Mesothelial cell of epicardium (in vitro differentiated cells): ENCODE measurements around the gene ATP1B3. TPM values are rescaled to one million over a fixed set of nuclear protein-coding genes. Genes with fewer than 3 reads are reported as not detected.
"Not testable (repeated sequence)": the region's sequence is repeated elsewhere in the genome, so short reads cannot be mapped to it uniquely, and the experiment has no call there.

ENCODE experiments used
- DNase-seq, 2 experiments: peaks; one replicate each; pipeline ENCODE4 v3.0.0; 2021; ENCODE audit warnings: low spot score in 2 of 2; ENCODE audit not compliant: unreplicated experiment in 2 of 2
- H3K27ac Mint-ChIP-seq: 2 replicates; pipeline ENCODE4 v1.8.0; 2021; ENCODE audit warnings: mixed read lengths
- H3K27me3 Mint-ChIP-seq: 2 replicates; pipeline ENCODE4 v1.8.0; 2021; ENCODE audit warnings: low read depth, mixed read lengths
- H3K36me3 Mint-ChIP-seq: 2 replicates; pipeline ENCODE4 v1.8.0; 2021; ENCODE audit warnings: mixed read lengths
- H3K4me1 Mint-ChIP-seq: 2 replicates; pipeline ENCODE4 v1.8.0; 2021; ENCODE audit warnings: mixed read lengths
- H3K4me3 Mint-ChIP-seq: 2 replicates; pipeline ENCODE4 v1.8.0; 2021; ENCODE audit warnings: mild to moderate bottlenecking, moderate library complexity, mixed read lengths
- H3K9me3 Mint-ChIP-seq: 2 replicates; pipeline ENCODE4 v1.8.0; 2021; ENCODE audit warnings: mixed read lengths
- total RNA-seq: library from RNA; stranded (reverse); gene quantifications from 3 replicates; pipeline ENCODE4 v1.2.1, GENCODE V29; 2021
- TF ChIP-seq, protein P1 (sequence below): fragments of 200-600 bp; sonication (generic); IDR thresholded peaks from one replicate; pipeline ENCODE4 v1.5.0; 2021; ENCODE audit warnings: antibody characterized with exemption; ENCODE audit not compliant: unreplicated experiment

ATP1B3 gene
- total RNA-seq, 1 donor from 2014 or later, result 154 TPM

DNA sequence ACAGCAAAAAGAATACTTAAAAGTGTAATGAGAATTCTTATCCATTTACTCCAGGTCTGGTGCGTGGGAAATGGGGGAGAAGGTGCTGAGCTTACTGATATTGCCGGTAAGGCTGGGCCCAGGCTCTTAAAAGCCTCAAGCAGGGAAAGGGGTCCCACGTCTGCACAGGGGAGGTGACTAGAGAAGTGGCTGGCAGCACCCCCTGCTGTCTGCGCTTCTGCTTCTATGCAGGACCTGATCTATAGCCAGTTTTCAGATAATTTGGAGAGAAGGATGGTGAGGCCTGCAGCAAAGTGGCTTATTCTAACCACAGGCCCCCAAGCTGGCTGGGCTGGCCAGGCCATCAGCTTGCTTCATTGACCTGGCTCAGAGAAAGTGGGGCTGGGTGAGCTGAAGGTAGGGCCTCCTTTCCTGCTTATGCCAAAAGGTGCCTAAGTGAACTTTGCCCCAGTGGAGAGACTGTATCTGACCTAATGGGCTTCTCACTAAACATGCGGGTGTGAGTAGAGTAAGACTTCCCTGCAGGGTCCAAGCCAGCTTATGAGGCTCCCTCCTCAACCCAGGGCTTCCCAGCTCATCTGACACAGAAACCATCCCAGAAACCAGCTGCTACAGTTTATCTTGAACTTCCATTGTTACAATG is 30.9 kb upstream of the ATP1B3 start:
- no peaks in the 10 kb centered on the region for H3K27me3 Mint-ChIP-seq
- no peak for DNase-seq
- TF ChIP-seq, protein P1, sequence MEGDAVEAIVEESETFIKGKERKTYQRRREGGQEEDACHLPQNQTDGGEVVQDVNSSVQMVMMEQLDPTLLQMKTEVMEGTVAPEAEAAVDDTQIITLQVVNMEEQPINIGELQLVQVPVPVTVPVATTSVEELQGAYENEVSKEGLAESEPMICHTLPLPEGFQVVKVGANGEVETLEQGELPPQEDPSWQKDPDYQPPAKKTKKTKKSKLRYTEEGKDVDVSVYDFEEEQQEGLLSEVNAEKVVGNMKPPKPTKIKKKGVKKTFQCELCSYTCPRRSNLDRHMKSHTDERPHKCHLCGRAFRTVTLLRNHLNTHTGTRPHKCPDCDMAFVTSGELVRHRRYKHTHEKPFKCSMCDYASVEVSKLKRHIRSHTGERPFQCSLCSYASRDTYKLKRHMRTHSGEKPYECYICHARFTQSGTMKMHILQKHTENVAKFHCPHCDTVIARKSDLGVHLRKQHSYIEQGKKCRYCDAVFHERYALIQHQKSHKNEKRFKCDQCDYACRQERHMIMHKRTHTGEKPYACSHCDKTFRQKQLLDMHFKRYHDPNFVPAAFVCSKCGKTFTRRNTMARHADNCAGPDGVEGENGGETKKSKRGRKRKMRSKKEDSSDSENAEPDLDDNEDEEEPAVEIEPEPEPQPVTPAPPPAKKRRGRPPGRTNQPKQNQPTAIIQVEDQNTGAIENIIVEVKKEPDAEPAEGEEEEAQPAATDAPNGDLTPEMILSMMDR, result no peak
- H3K9me3 Mint-ChIP-seq, result no peaks in the 10 kb centered on the region
- H3K36me3 Mint-ChIP-seq, result no peaks in the 10 kb centered on the region
- peaks cover 3% of the 10 kb centered on the region for H3K4me1 Mint-ChIP-seq
- H3K4me3 Mint-ChIP-seq, result no peak overlapping the region
- H3K27ac Mint-ChIP-seq, result no peak overlapping the region

GRCh38 chr3:141846050-141846433 is 30.4 kb upstream of the ATP1B3 start:
- H3K27me3 Mint-ChIP-seq, result no peaks in the 10 kb centered on the region
- H3K36me3 Mint-ChIP-seq, result no peaks in the 10 kb centered on the region
- TF ChIP-seq, protein P1, result no peak
- no peaks in the 10 kb centered on the region for H3K9me3 Mint-ChIP-seq
- H3K4me1 Mint-ChIP-seq, result no peaks in the 10 kb centered on the region
- H3K4me3 Mint-ChIP-seq, result no peak overlapping the region
- no peak overlapping the region for H3K27ac Mint-ChIP-seq
- no peak for DNase-seq

- not testable (repeated sequence) for H3K27ac Mint-ChIP-seq, H3K4me3 Mint-ChIP-seq, H3K27me3 Mint-ChIP-seq, H3K4me1 Mint-ChIP-seq, H3K36me3 Mint-ChIP-seq, H3K9me3 Mint-ChIP-seq, DNase-seq
Measured at GRCh38 chr3:141848159-141848748, 28.2 kb upstream of the ATP1B3 start.

GRCh38 chr3:141849056-141849815 is 27.2 kb upstream of the ATP1B3 start:
- no peak overlapping the region for H3K27ac Mint-ChIP-seq
- no peaks in the 10 kb centered on the region for H3K36me3 Mint-ChIP-seq
- H3K4me3 Mint-ChIP-seq, result no peak overlapping the region
- TF ChIP-seq, protein P1, result no peak
- H3K4me1 Mint-ChIP-seq, result no peaks in the 10 kb centered on the region
- no peak for DNase-seq
- H3K27me3 Mint-ChIP-seq, result no peaks in the 10 kb centered on the region
- H3K9me3 Mint-ChIP-seq, result no peaks in the 10 kb centered on the region

GRCh38 chr3:141851411-141851810 is 25.0 kb upstream of the ATP1B3 start:
- Mint-ChIP-seq H3K9me3 (no peaks in the 10 kb centered on the region), H3K4me3 (no peak overlapping the region), H3K4me1 (no peaks in the 10 kb centered on the region), H3K27ac (no peak overlapping the region), H3K27me3 (no peaks in the 10 kb centered on the region), H3K36me3 (no peaks in the 10 kb centered on the region)
- no peak for DNase-seq
- TF ChIP-seq, protein P1, result no peak

- no peaks in the 10 kb centered on the region for H3K36me3 Mint-ChIP-seq
- H3K4me1 Mint-ChIP-seq, result no peaks in the 10 kb centered on the region
- no peak overlapping the region for H3K4me3 Mint-ChIP-seq
- H3K27me3 Mint-ChIP-seq, result no peaks in the 10 kb centered on the region
- TF ChIP-seq, protein P1, result no peak
- no peak overlapping the region for H3K27ac Mint-ChIP-seq
- H3K9me3 Mint-ChIP-seq, result no peaks in the 10 kb centered on the region
- no peak for DNase-seq
Measured at GRCh38 chr3:141853081-141853601, 23.3 kb upstream of the ATP1B3 start.
